Measurements from ENCODE around the gene FKBP11.
"Not testable (repeated sequence)": the region's sequence is repeated elsewhere in the genome, so short reads cannot be mapped to it uniquely, and the experiment has no call there.

The FKBP11 gene

GRCh38 chr12:48954841-48955501, 29.7 kb upstream of the FKBP11 start:
- DNase-seq (ENCODE audit: low spot score) = no peak

- no peak for DNase-seq (ENCODE audit: low spot score)
Measured at GRCh38 chr12:48954061-48954460, 28.8 kb upstream of the FKBP11 start.

- DNase-seq (ENCODE audit: low spot score) = no peak
Measured at GRCh38 chr12:48952691-48953090, 27.4 kb upstream of the FKBP11 start.

GRCh38 chr12:48947727-48948126, 22.4 kb upstream of the FKBP11 start:
- DNase-seq (ENCODE audit: low spot score) = no peak

- DNase-seq (ENCODE audit: low spot score) = no peak
Measured at GRCh38 chr12:48946943-48947342, 21.7 kb upstream of the FKBP11 start.

- DNase-seq (ENCODE audit: low spot score) = no peak
Measured at GRCh38 chr12:48946205-48946604, 20.9 kb upstream of the FKBP11 start.

- DNase-seq (ENCODE audit: low spot score) = no peak
Measured at GRCh38 chr12:48943221-48943620, 17.9 kb upstream of the FKBP11 start.

GRCh38 chr12:48940181-48940580, 14.9 kb upstream of the FKBP11 start:
- DNase-seq (ENCODE audit: low spot score) = no peak

- no peak for DNase-seq (ENCODE audit: low spot score)
Measured at GRCh38 chr12:48938805-48939204, 13.5 kb upstream of the FKBP11 start.

GRCh38 chr12:48937170-48937569, 11.9 kb upstream of the FKBP11 start:
- no peak for DNase-seq (ENCODE audit: low spot score)

- DNase-seq (ENCODE audit: low spot score) = peak; percentile 87
Measured at GRCh38 chr12:48936379-48936979, 11.2 kb upstream of the FKBP11 start.

GRCh38 chr12:48934312-48934706, 9.0 kb upstream of the FKBP11 start:
- DNase-seq (ENCODE audit: low spot score) = no peak

- no peak for DNase-seq (ENCODE audit: low spot score)
Measured at GRCh38 chr12:48933664-48934311, 8.5 kb upstream of the FKBP11 start.

GRCh38 chr12:48932878-48933277, 7.6 kb upstream of the FKBP11 start:
- no peak for DNase-seq (ENCODE audit: low spot score)

- DNase-seq (ENCODE audit: low spot score) = no peak
Measured at GRCh38 chr12:48930475-48930874, 5.2 kb upstream of the FKBP11 start.

- DNase-seq (ENCODE audit: low spot score) = no peak
Measured at GRCh38 chr12:48929551-48929950, 4.3 kb upstream of the FKBP11 start.

- no peak for DNase-seq (ENCODE audit: low spot score)
Measured at GRCh38 chr12:48927261-48927660, 2.0 kb upstream of the FKBP11 start.

GRCh38 chr12:48924617-48925303, 532 bp downstream of the FKBP11 start:
- DNase-seq (ENCODE audit: low spot score) = peak; percentile 60

- no peak for DNase-seq (ENCODE audit: low spot score)
Measured at GRCh38 chr12:48923117-48923516, 2.2 kb downstream of the FKBP11 start.

GRCh38 chr12:48917857-48918537, 7.3 kb downstream of the FKBP11 start:
- no peak for DNase-seq (ENCODE audit: low spot score)

- DNase-seq (ENCODE audit: low spot score) = no peak
Measured at GRCh38 chr12:48910196-48910595, 15.1 kb downstream of the FKBP11 start.

GRCh38 chr12:48909698-48910097, 15.6 kb downstream of the FKBP11 start:
- DNase-seq (ENCODE audit: low spot score) = not testable (repeated sequence)

All from AG08396 (cell line).